IMR-90 (cell line): ENCODE measurements around the gene SLC26A8. TPM values are rescaled to one million over a fixed set of nuclear protein-coding genes. Genes with fewer than 3 reads are reported as not detected.
A peak's percentile ranks its signal among the peaks of the same experiment; 100 is the strongest.

Source experiments
- ATAC-seq: fragments of 200-7000 bp; cut with Tn5 transposase; 2 replicates; pipeline ENCODE4 v1.9.1; 2020; ENCODE audit warnings: low read depth, mild to moderate bottlenecking, moderate library complexity
- BruUV-seq: library from RNA; stranded (reverse); fragments of 400-500 nt; replicated peaks from 2 replicates; lab custom pipeline; 2021; lab: Mats Ljungman, UMichigan
- CTCF ChIA-PET: fragments of 300-600 bp; formaldehyde crosslinking; extraction: SDS; loops from one replicate; lab custom pipeline; 2021; ENCODE audit warnings: antibody characterized with exemption; lab: Yijun Ruan, JAX
- POLR2A ChIA-PET: fragments of 300-600 bp; sonication (Branson Sonifier 250); formaldehyde crosslinking; loops from one replicate; lab custom pipeline; 2022; ENCODE audit warnings: antibody characterized with exemption; ENCODE audit not compliant: unreplicated experiment; lab: Charles Lee
- DNase-seq: peaks from one replicate; pipeline ENCODE4 v3.0.0; 2013
- H2AFZ ChIP-seq: replicated peaks from 2 replicates; pipeline ENCODE3; 2013; ENCODE audit warnings: low read length, mild to moderate bottlenecking; ENCODE audit not compliant: poor library complexity
- H2AK5ac ChIP-seq: 2 replicates; pipeline ENCODE4 v1.6.1; 2013; ENCODE audit warnings: low read depth, low read length, inconsistent platforms
- H2AK9ac ChIP-seq: replicated peaks from 2 replicates; pipeline ENCODE3; 2013; ENCODE audit warnings: mild to moderate bottlenecking, low read depth, low read length, moderate library complexity; ENCODE audit not compliant: poor library complexity
- H2BK120ac ChIP-seq: 2 replicates; pipeline ENCODE4 v1.6.1; 2013; ENCODE audit warnings: low read depth, low read length, inconsistent platforms
- H2BK15ac ChIP-seq: 3 replicates; pipeline ENCODE4 v1.6.1; 2013; ENCODE audit warnings: low read depth, low read length, inconsistent platforms
- H2BK20ac ChIP-seq: 2 replicates; pipeline ENCODE4 v1.6.1; 2013; ENCODE audit warnings: low read depth, mild to moderate bottlenecking, inconsistent platforms, low read length, moderate library complexity
- H2BK5ac ChIP-seq: 2 replicates; pipeline ENCODE4 v1.6.1; 2013; ENCODE audit warnings: mild to moderate bottlenecking, low read depth, low read length, inconsistent platforms; ENCODE audit not compliant: poor library complexity, severe bottlenecking
- H3K14ac ChIP-seq: replicated peaks from 2 replicates; pipeline ENCODE4 v1.6.1; 2013; ENCODE audit warnings: low read depth, low read length, inconsistent platforms
- H3K18ac ChIP-seq: 2 replicates; pipeline ENCODE4 v1.6.1; 2013; ENCODE audit warnings: low read depth, low read length, control low read depth
- H3K23ac ChIP-seq: 2 replicates; pipeline ENCODE4 v1.6.1; 2013; ENCODE audit warnings: low read depth, low read length, inconsistent platforms
- H3K27ac ChIP-seq: 2 replicates; pipeline ENCODE4 v1.5.1; 2013; ENCODE audit warnings: mild to moderate bottlenecking, control low read depth, low read length; ENCODE audit not compliant: insufficient read depth
- H3K27me3 ChIP-seq: 2 replicates; pipeline ENCODE4 v1.6.1; 2013; ENCODE audit warnings: low read length; ENCODE audit not compliant: control insufficient read depth, insufficient read depth
- H3K36me3 ChIP-seq: 2 replicates; pipeline ENCODE4 v1.6.1; 2013; ENCODE audit warnings: low read length, mixed read lengths; ENCODE audit not compliant: control insufficient read depth, insufficient read depth
- H3K4ac ChIP-seq: 2 replicates; pipeline ENCODE4 v1.6.1; 2013; ENCODE audit warnings: low read depth, low read length, inconsistent platforms
- H3K4me1 ChIP-seq: 2 replicates; pipeline ENCODE4 v1.6.1; 2013; ENCODE audit warnings: low read length, mixed read lengths; ENCODE audit not compliant: control insufficient read depth, insufficient read depth
- H3K4me2 ChIP-seq: 2 replicates; pipeline ENCODE4 v1.6.1; 2013; ENCODE audit warnings: low read depth, mild to moderate bottlenecking, control low read depth, low read length, moderate library complexity
- H3K4me3 ChIP-seq: 2 replicates; pipeline ENCODE4 v1.5.1; 2013; ENCODE audit warnings: low read depth, mild to moderate bottlenecking, control low read depth, low read length, moderate library complexity; ENCODE audit not compliant: insufficient read depth
- H3K56ac ChIP-seq: 2 replicates; pipeline ENCODE4 v1.6.1; 2013; ENCODE audit warnings: low read length, inconsistent platforms; ENCODE audit not compliant: insufficient read depth; ENCODE audit errors: extremely low read depth
- H3K79me1 ChIP-seq, 2 experiments: 2 replicates each; pipeline ENCODE4 v1.6.1; 2013; ENCODE audit warnings: low read length in 2 of 2, inconsistent platforms in 1 of 2, low read depth in 1 of 2
- H3K9ac ChIP-seq: 2 replicates; pipeline ENCODE4 v1.6.1; 2013; ENCODE audit warnings: low read depth, low read length, control low read depth
- H3K9me1 ChIP-seq: 2 replicates; pipeline ENCODE4 v1.6.1; 2013; ENCODE audit warnings: low read length, inconsistent platforms; ENCODE audit not compliant: insufficient read depth
- H3K9me3 ChIP-seq: 2 replicates; pipeline ENCODE4 v1.6.1; 2013; ENCODE audit warnings: low read length; ENCODE audit not compliant: control insufficient read depth, insufficient read depth
- H4K20me1 ChIP-seq: 2 replicates; pipeline ENCODE4 v1.6.1; 2013; ENCODE audit warnings: low read length, inconsistent platforms; ENCODE audit not compliant: insufficient read depth
- H4K5ac ChIP-seq: 2 replicates; pipeline ENCODE4 v1.6.1; 2013; ENCODE audit warnings: mild to moderate bottlenecking, low read depth, low read length, control low read depth
- H4K8ac ChIP-seq, 2 experiments: 2 replicates each; pipeline ENCODE4 v1.6.1; 2013; ENCODE audit warnings: low read depth in 2 of 2, low read length in 2 of 2, control low read depth in 1 of 2, inconsistent platforms in 1 of 2
- H4K91ac ChIP-seq: 2 replicates; pipeline ENCODE4 v1.6.1; 2013; ENCODE audit warnings: low read depth, low read length, inconsistent platforms; ENCODE audit not compliant: insufficient read depth
- NFE2L2 ChIP-seq: fragments of 150-350 bp; IDR thresholded peaks from 2 replicates; pipeline ENCODE4 v1.6.1; 2016; ENCODE audit warnings: low read depth, mild to moderate bottlenecking, low read length
- RAD21 ChIP-seq: IDR thresholded peaks from 2 replicates; pipeline ENCODE4 v1.6.1; 2012; ENCODE audit warnings: low read length, improper control_type of control experiment
- SMC3 ChIP-seq: fragments of 150-350 bp; IDR thresholded peaks from 2 replicates; pipeline ENCODE4 v1.6.1; 2016; ENCODE audit warnings: low read depth, mild to moderate bottlenecking, antibody characterized with exemption, low read length, moderate library complexity
- WGBS, 2 experiments: methylation state at CpG; one replicate each; pipeline versions ENCODE4 v1.1.5 to v1.1.7; 2013; ENCODE audit warnings: missing lambda C conversion rate in 2 of 2; ENCODE audit not compliant: insufficient read length in 1 of 2; ENCODE audit errors: extremely low coverage in 2 of 2; 5-methylcytosine and 5-hydroxymethylcytosine counted together
- dilution Hi-C: fragments of 300-500 bp; cut with HindIII; formaldehyde crosslinking; loops from one replicate; pipeline ENCODE4 v1.14.3; 2018; ENCODE audit warnings: low sequenced_read_pairs; ENCODE audit not compliant: unreplicated experiment
- in situ Hi-C: fragments of 300-500 bp; cut with MboI; formaldehyde crosslinking; loops from 3 replicates; pipeline ENCODE4 v1.14.3; 2019; ENCODE audit warnings: low sequenced_read_pairs, inconsistent platforms, mixed read lengths
- intact Hi-C: fragments of 100-400 bp; cut with micrococcal nuclease; formaldehyde crosslinking; loops from 2 replicates; pipeline ENCODE4 v1.10.0; 2022
- polyA plus RNA-seq, 3 experiments: library from polyadenylated mRNA; depleted of rRNA; stranded (reverse); fragments of >200 nt; gene quantifications; 2 replicates each; pipeline ENCODE4 v1.2.3, GENCODE V29; 2012; ENCODE audit warnings: low replicate concordance in 1 of 3
- total RNA-seq: library from RNA; depleted of rRNA; stranded (reverse); fragments of >200 nt; gene quantifications from 2 replicates; pipeline ENCODE4 v1.2.3, GENCODE V29; 2012

SLC26A8 gene
- total and polyA plus RNA-seq, 2 of the 4 experiments (the other 2 are of a cell fraction), result 0.07 TPM; not detected in 1

GRCh38 chr6:36067374-36068011 is 43.1 kb upstream of the SLC26A8 start:
- Histone ChIP-seq H3K9ac (no peak overlapping the region), H2BK15ac (no peak overlapping the region), H3K79me1 (peaks cover 25 to 78% of the 10 kb centered on the region in 2 experiments), H4K8ac (no peak overlapping the region), H2BK20ac (no peak overlapping the region), H3K23ac (peak overlapping the region; percentile 45; the same call in 1 of the 2 replicates), H3K4me1 (peaks cover 9% of the 10 kb centered on the region), H3K18ac (no peak overlapping the region), H2AFZ (no peak overlapping the region), H3K56ac (no peak overlapping the region), H3K9me1 (peaks cover 6% of the 10 kb centered on the region), H4K20me1 (peaks cover 71% of the 10 kb centered on the region), H3K27me3 (no peaks in the 10 kb centered on the region), H2AK9ac (no peak overlapping the region), H4K91ac (no peak overlapping the region), H2BK5ac (no peak overlapping the region), H3K27ac (no peak overlapping the region), H3K4ac (no peak overlapping the region), H2AK5ac (no peak overlapping the region), H2BK120ac (no peak overlapping the region), H3K9me3 (no peaks in the 10 kb centered on the region), H3K4me2 (no peak overlapping the region), H4K5ac (no peak overlapping the region), H3K36me3 (no peaks in the 10 kb centered on the region), H3K14ac (no peak overlapping the region), H3K4me3 (no peak overlapping the region)
- WGBS, 2 experiments, result no CpG with 5 or more reads among the region's 3 CpGs
- in situ Hi-C loops (no loop called here), dilution Hi-C loops (no loop called here), intact Hi-C loops (loop anchor here (5.0 kb wide), 1 partner anchor 40 kb away; the partner anchor contains the start of gene MAPK14)
- ATAC-seq (peak; percentile 27; the same call in 1 of the 2 replicates), DNase-seq (peak; percentile 49)
- ChIA-PET POLR2A (no interaction called here), CTCF (no interaction called here)
- no peak for TF ChIP-seq SMC3
- TF ChIP-seq RAD21, result no peak
- TF ChIP-seq NFE2L2, result no peak
- BruUV-seq, result no TSS peak
